Jurkat, Clone E6-1 (cell line): ENCODE data around the gene SHBG.
"Not testable (repeated sequence)": the region's sequence is repeated elsewhere in the genome, so short reads cannot be mapped to it uniquely, and the experiment has no call there.

Experiments used
- DNase-seq: peaks from one replicate; pipeline ENCODE4 v3.0.0-alpha.2; 2011; ENCODE audit warnings: low read depth, low spot score
- H3K4me3 ChIP-seq: 2 replicates; pipeline ENCODE4 v1.5.1; 2011; ENCODE audit warnings: mild to moderate bottlenecking, low read length, control low read depth, moderate library complexity

Gene SHBG

DNA sequence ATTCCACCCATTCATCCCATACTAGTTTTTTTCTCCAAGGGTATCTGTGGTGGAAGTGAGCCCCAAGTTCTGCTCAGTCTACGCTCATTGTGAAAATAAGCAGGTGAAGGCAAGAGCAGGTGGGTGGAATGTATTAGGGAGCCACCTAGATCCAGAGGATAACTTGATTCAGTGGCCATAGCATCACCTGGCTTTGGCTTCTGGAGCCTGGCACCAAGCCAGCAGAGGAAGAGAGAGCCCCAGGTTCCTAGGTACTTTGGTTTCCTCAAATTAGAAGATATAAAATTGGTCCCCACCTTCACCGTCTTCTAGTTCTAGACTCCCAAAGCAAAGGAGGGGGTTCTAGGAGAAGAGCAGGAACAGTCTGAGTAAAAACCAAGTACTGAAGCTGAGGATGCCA, 19.3 kb upstream of the SHBG start:
- H3K4me3 ChIP-seq, result no peak overlapping the region
- DNase-seq, result no peak

- no peak overlapping the region for H3K4me3 ChIP-seq
- DNase-seq, result no peak
Measured at GRCh38 chr17:7611635-7612293, 18.2 kb upstream of the SHBG start.

DNA sequence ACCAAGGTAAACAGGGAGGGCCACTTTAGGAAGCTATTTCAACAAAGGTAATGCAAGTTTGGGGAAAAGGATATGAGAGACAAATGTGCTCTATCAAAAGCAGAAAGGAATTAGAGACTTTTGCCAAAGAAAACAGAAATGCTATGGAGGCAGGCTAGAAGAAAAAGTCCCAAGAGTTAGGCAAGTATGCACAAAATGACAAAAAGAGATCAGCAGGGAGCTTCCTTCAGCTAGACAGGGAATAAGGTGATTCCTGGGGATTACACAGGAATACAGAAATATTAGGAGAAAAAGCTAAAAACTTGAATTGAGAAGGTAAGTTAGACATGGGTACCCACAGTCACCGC, 17.7 kb upstream of the SHBG start:
- DNase-seq, result no peak
- H3K4me3 ChIP-seq, result no peak overlapping the region

DNA sequence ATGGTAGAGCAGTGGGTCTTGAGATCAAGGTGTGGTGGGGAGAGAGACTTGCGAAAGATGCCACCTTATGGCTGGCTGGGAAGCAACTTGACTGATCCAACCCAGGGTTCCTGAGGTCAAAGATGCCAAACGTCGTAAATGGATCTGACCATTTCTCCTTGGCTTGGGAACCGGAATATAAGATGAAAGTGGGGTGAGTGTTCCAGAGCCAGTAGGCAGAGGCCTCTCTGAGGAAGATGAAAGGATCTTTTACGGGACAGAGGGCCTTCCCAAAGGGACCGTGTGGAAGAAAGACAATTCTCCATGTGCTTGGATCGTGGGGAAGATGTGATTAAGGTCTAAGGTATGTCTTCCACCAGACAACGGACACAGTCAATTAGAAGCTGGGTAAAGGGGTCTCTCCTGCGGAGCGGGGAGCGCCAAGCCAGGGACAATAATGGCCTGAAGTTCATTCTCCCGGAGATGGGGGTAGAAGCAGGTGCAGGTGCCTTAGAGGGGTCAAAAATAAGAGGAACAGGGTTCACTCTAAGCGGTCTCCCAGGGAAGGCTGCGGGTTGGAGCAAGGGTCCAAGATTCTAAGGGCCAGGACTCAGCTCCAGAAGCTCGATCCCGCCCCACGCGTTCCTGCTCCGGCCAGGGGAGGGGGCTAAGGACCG, 16.0 kb upstream of the SHBG start:
- no peak for DNase-seq
- peak overlapping the region; percentile 90 for H3K4me3 ChIP-seq

DNA sequence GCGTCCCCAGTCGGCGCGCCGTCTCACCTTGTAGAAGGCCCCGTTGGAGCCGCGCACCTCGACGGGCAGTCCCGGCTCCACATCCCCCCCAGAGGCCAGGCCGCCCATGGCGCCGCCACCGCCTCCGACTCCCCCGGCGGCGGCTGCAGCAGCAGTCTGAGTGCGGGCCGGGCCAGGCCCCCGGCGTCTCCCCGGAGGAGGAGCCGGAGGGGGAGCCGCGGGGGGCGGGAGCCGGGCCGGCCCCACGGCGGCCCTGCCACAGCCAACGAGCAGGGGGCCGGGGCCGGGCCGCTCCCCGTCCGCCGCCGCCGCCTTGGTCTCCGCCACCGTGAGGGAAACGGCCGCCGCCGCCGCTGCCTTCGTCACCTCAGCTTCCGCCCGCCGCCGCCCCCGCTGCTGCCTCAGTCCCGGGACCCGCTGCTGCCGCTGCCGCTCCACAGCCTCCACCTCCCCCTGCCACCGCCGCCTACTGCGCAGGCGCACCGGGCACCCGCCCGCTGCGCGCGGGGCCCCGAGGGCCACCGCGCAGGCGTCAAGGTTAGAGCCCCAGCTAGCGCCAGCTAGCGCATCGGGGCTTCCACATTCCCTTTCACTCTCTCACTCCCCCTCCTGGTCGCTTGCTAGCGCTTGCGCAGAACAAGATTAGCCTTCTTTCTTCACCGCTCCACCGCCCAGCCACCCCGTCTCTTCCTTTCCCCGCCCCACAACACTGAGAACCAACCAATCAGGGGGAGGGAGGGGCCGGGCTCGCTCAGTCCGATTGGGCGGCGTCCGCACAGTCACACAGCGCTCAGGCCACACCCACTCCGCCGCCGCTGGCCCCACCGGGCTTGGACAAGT, 15.3 kb upstream of the SHBG start, which contains the start of gene FXR2:
Gene FXR2 (minus strand): TSS at position 473 of the 840 bp plus-strand sequence. CDS start 365 bp downstream, at position 108.
- DNase-seq, result peak; percentile 99
- peak within 1 kb of the TSS; percentile 90 for H3K4me3 ChIP-seq

DNA sequence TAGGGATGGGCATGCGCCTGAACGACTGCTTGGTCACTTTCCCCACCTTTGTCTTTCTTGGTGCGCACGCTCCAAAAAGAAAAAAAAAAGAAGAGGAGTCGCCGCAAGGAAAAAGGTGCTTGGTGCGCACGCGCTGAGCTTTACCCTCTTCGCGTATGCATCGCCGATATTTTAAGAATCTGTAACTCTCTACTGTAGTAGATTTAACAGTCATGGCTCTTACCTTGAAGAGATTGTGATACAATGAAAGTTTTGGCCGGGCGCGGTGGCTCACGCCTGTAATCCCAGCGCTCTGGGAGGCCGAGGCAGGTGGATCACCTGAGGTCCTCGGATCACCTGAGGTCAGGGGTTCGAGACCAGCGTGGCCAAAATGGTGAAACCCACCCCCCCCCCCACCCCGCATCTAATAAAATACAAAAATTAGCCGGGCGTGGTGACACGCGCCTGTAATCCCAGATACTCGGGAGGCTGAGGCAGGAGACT, 14.6 kb upstream of the SHBG start:
- H3K4me3 ChIP-seq, result peak overlapping the region; percentile 61
- DNase-seq, result no peak

DNA sequence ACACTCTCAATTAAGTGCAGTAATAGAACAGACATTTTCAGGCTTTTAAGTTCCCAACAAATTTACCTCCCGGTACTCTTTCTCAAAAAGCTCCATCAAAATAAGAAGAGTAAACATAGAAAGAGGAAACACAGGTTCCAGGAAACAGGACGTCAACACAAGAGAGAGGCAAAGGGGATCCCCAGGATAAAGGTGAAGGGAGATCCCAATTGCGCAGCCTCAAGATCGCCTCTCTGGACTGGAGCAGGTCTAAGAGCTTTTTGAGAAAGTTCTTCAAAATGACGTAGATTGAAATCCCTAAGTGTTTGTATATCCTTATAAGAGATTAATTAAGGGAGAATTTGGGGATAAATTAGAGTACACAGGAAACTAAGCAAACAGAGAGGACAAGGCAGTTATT, 11.3 kb upstream of the SHBG start:
- H3K4me3 ChIP-seq, result no peak overlapping the region
- DNase-seq, result no peak

DNA sequence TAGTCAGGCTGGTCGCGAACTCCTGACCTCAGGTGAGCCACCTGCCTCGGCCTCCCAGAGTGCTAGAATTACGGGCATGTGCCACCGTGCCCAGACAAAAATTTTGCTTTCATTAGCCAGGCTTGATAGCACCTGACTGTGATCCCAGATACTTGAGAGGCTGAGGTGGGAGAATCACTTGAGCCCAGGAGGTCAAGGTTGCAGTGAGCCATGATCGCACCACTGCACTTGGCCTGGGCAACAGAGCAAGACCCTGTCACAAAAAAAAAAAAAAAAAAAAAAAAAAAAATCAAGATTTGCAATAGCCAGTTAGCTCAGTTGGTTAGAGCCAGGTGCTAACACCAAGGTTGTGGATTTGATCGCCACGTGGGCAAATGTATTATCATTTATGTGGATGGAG, 9.1 kb upstream of the SHBG start:
- DNase-seq, result no peak
- H3K4me3 ChIP-seq, result no peak overlapping the region

DNA sequence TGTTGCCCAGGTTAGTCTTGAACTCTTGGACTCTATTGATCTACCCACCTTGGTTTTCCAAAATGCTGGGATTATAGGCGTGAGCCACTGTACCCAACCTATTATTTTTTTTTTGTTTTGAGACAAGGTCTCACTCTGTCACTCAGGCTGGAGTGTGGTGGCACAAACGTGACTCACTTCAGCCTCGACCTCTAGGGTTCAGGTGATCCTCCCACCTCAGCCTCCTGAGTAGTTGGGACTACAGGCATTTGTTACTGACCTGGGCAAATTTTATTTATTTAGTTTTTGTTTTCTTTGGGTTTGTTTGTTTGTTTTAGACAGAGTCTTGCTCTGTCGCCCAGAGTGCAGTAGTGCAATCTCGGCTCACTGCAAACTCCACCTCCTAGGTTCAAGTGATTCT, 6.3 kb upstream of the SHBG start:
- no peak overlapping the region for H3K4me3 ChIP-seq
- no peak for DNase-seq

GRCh38 chr17:7625749-7626148, 4.2 kb upstream of the SHBG start:
- not testable (repeated sequence) for H3K4me3 ChIP-seq, DNase-seq

- no peak overlapping the region for H3K4me3 ChIP-seq
- DNase-seq, result no peak
Measured at GRCh38 chr17:7626307-7626706, 3.6 kb upstream of the SHBG start.

DNA sequence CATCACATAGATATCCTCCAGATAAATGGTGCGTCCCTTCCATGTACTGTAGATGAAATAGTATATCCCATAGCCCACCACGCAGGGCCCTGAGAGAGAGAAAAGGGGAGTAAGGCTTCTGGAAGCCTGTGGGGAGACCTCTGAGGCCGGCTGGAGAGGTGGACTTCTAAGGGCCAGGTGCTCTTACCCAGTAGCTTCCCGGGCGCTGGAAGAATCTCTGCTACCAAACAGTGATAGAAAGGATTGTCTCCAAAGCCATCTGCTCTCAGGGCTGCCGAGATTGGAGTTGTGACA, 3.0 kb upstream of the SHBG start:
- no peak for DNase-seq
- H3K4me3 ChIP-seq, result peak overlapping the region; percentile 63

GRCh38 chr17:7627250-7628121, 2.4 kb upstream of the SHBG start, which contains the start of gene SAT2:
Gene SAT2 (minus strand): TSS chr17:7627821. CDS start chr17:7627635, 186 bp downstream.
- DNase-seq, result peak; percentile 86
- H3K4me3 ChIP-seq, result peak within 1 kb of the TSS; percentile 63

- no peak overlapping the region for H3K4me3 ChIP-seq
- DNase-seq, result no peak
Measured at GRCh38 chr17:7631398-7632380, 1.8 kb downstream of the SHBG start.

GRCh38 chr17:7632492-7632894, 2.6 kb downstream of the SHBG start:
- H3K4me3 ChIP-seq, result no peak overlapping the region
- DNase-seq, result peak; percentile 26

GRCh38 chr17:7633093-7633492, 3.2 kb downstream of the SHBG start:
- DNase-seq, result no peak

GRCh38 chr17:7634384-7634783, 4.4 kb downstream of the SHBG start:
- DNase-seq, result no peak
- no peak overlapping the region for H3K4me3 ChIP-seq

More at GRCh38 chr17:7633093-7633492, 3.2 kb downstream of the SHBG start:
- H3K4me3 ChIP-seq, result no peak overlapping the region

GRCh38 chr17:7636163-7636562, 6.2 kb downstream of the SHBG start:
- DNase-seq, result no peak

More at GRCh38 chr17:7636163-7636562, 6.2 kb downstream of the SHBG start:
- H3K4me3 ChIP-seq, result no peak overlapping the region
